Gastrocnemius medialis (tissue), 4 donors: ENCODE data around the gene KATNB1.

ENCODE experiments used
- CTCF ChIP-seq, 5 experiments: fragments of 450-650 bp in 3 of 5; fragments of 200-600 bp in 2 of 5; sonication (generic) in 2 of 5; IDR thresholded peaks in 4 of 5; conservative IDR thresholded peaks in 1 of 5; 1 replicate in 4 of 5; 2 replicates in 1 of 5; pipeline ENCODE4 v1.5.1; 2016 to 2019; ENCODE audit warnings: antibody characterized with exemption in 5 of 5, mild to moderate bottlenecking in 3 of 5, moderate library complexity in 3 of 5
- POLR2A ChIP-seq, 2 donors: fragments of 450-650 bp; IDR thresholded peaks; one replicate each; pipeline ENCODE4 v1.6.1; 2017; ENCODE audit warnings: antibody characterized with exemption in 2 of 2, mild to moderate bottlenecking in 2 of 2, moderate library complexity in 2 of 2

GRCh38 chr16:57750796-57751538 lies 15.4 kb downstream of the KATNB1 start:
- TF ChIP-seq POLR2A (IDR thresholded peaks at IDR 0.05) (no peak), CTCF (IDR thresholded peaks at IDR 0.05 in 4 of 5, conservative IDR thresholded peaks at IDR 0.05 in 1 of 5) (no peak)
